GM12878 (cell line): ENCODE measurements around the gene NUP93. TPM values are rescaled to one million over a fixed set of nuclear protein-coding genes. Genes with fewer than 3 reads are reported as not detected.

ENCODE experiments used
- ATAC-seq: fragments of 200-7000 bp; cut with Tn5 transposase; 3 replicates; pipeline ENCODE4 v1.9.1; 2020; ENCODE audit warnings: mild to moderate bottlenecking, moderate library complexity
- BruUV-seq: library from RNA; stranded (reverse); fragments of 400-500 nt; replicated peaks from 2 replicates; lab custom pipeline; 2021; lab: Mats Ljungman, UMichigan
- CTCF ChIA-PET: fragments of 300-600 bp; sonication (Branson Sonifier 250); formaldehyde crosslinking; extraction: SDS; loops from one replicate; lab custom pipeline; 2021; ENCODE audit warnings: inconsistent platforms; lab: Yijun Ruan, JAX
- POLR2A ChIA-PET: fragments of 350-600 bp; formaldehyde crosslinking; extraction: SDS; loops from one replicate; lab custom pipeline; 2021; ENCODE audit warnings: inconsistent platforms; lab: Charles Lee
- RAD21 ChIA-PET: fragments of 300-600 bp; sonication (Branson Sonifier 250); formaldehyde crosslinking; loops from one replicate; lab custom pipeline; 2023; ENCODE audit warnings: antibody characterized with exemption; ENCODE audit not compliant: unreplicated experiment; lab: Charles Lee
- SMC1A ChIA-PET: fragments of 300-600 bp; sonication (Branson Sonifier 250); formaldehyde crosslinking; loops from one replicate; lab custom pipeline; 2023; ENCODE audit not compliant: unreplicated experiment, uncharacterized antibody; lab: Charles Lee
- DNase-seq: peaks from one replicate; pipeline ENCODE4 v3.0.0-alpha.2; 2011; ENCODE audit warnings: low read depth, low spot score
- FAIRE-seq: peaks from 3 replicates; lab custom pipeline; 2011; peaks lifted over from hg19 to GRCh38; lab: Jason Lieb, UNC
- H2AFZ ChIP-seq: 2 replicates; pipeline ENCODE4 v1.6.0; 2011; ENCODE audit warnings: low read depth, low read length, control low read depth; ENCODE audit not compliant: control insufficient read depth
- H3K27ac ChIP-seq: 2 replicates; pipeline ENCODE4 v1.5.1; 2011; ENCODE audit warnings: control low read depth; ENCODE audit not compliant: control insufficient read depth, insufficient read depth
- H3K27me3 ChIP-seq, 2 experiments: replicated peaks in 1 of 2; 2 replicates each; pipeline versions ENCODE4 v1.6.0 to v1.6.1; 2011; ENCODE audit warnings: low read length in 1 of 2; ENCODE audit not compliant: control insufficient read depth in 2 of 2, insufficient read depth in 2 of 2
- H3K36me3 ChIP-seq, 2 experiments: 2 replicates each; pipeline ENCODE4 v1.5.1; 2011; ENCODE audit warnings: low read length in 1 of 2; ENCODE audit not compliant: control insufficient read depth in 2 of 2, insufficient read depth in 2 of 2
- H3K4me1 ChIP-seq: 2 replicates; pipeline ENCODE4 v1.6.1; 2011; ENCODE audit warnings: mild to moderate bottlenecking, low read length, moderate library complexity, mixed read lengths; ENCODE audit not compliant: control insufficient read depth, insufficient read depth
- H3K4me2 ChIP-seq: 2 replicates; pipeline ENCODE4 v1.6.0; 2011; ENCODE audit warnings: control low read depth; ENCODE audit not compliant: control insufficient read depth, insufficient read depth
- H3K4me3 ChIP-seq: fragments of 200-600 bp; sonication (generic); 2 replicates; pipeline ENCODE4 v1.5.1; 2016
- H3K79me2 ChIP-seq: 2 replicates; pipeline ENCODE4 v1.6.0; 2011; ENCODE audit warnings: low read length; ENCODE audit not compliant: control insufficient read depth, insufficient read depth
- H3K9ac ChIP-seq: 2 replicates; pipeline ENCODE4 v1.8.0; 2011; ENCODE audit warnings: low read length, control low read depth, mixed read lengths; ENCODE audit not compliant: control insufficient read depth, insufficient read depth
- H3K9me3 ChIP-seq: replicated peaks from 3 replicates; pipeline ENCODE4 v1.5.1; 2011; ENCODE audit warnings: mild to moderate bottlenecking, low read length; ENCODE audit not compliant: control insufficient read depth, insufficient read depth
- H4K20me1 ChIP-seq: 2 replicates; pipeline ENCODE4 v1.6.0; 2011; ENCODE audit not compliant: control insufficient read depth, insufficient read depth
- BMI1 ChIP-seq: fragments of 450-650 bp; IDR thresholded peaks from 2 replicates; pipeline ENCODE4 v1.6.1; 2016; ENCODE audit warnings: mild to moderate bottlenecking, moderate library complexity, borderline replicate concordance
- CREM ChIP-seq: IDR thresholded peaks from 2 replicates; pipeline ENCODE4 v1.6.1; 2014; ENCODE audit warnings: antibody characterized with exemption, low read depth
- EZH2 ChIP-seq: IDR thresholded peaks from 2 replicates; pipeline ENCODE4 v1.6.1; 2012; ENCODE audit warnings: low read depth, mild to moderate bottlenecking, control low read depth, inconsistent platforms, low read length, borderline replicate concordance; ENCODE audit not compliant: control insufficient read depth
- NR2C1 ChIP-seq: fragments of 450-650 bp; IDR thresholded peaks from 2 replicates; pipeline ENCODE4 v1.6.1; 2017; ENCODE audit warnings: antibody characterized with exemption, mild to moderate bottlenecking, moderate library complexity
- NRF1 ChIP-seq: conservative IDR thresholded peaks from 2 replicates; pipeline ENCODE4 v1.6.1; 2011; ENCODE audit warnings: mild to moderate bottlenecking, low read depth, low read length, improper control_type of control experiment
- RBBP5 ChIP-seq: fragments of 200-600 bp; sonication (generic); conservative IDR thresholded peaks from 2 replicates; pipeline ENCODE4 v1.6.1; 2016
- SREBF2 ChIP-seq: IDR thresholded peaks from 2 replicates; pipeline ENCODE4 v1.6.1; 2012; ENCODE audit warnings: mild to moderate bottlenecking, low read length
- WGBS: methylation state at CpG from one replicate; pipeline ENCODE4 v1.1.6; 2016; ENCODE audit warnings: low lambda C conversion rate; ENCODE audit not compliant: insufficient replicate concordance, insufficient coverage; ENCODE audit errors: missing lambda C conversion rate; 5-methylcytosine and 5-hydroxymethylcytosine counted together
- in situ Hi-C: fragments of 300-500 bp; cut with MboI; formaldehyde crosslinking; loops from 9 replicates; pipeline ENCODE4 v1.14.3; 2018; ENCODE audit warnings: mixed read lengths
- intact Hi-C: fragments of 100-400 bp; cut with micrococcal nuclease; formaldehyde crosslinking; loops from one replicate; pipeline ENCODE4 v1.14.2; 2022; ENCODE audit not compliant: unreplicated experiment
- polyA plus RNA-seq, 11 experiments: library from polyadenylated mRNA; depleted of rRNA in 4 of 11; unstranded in 6 of 11; stranded (reverse) in 5 of 11; fragments of >200 nt; fragmentation: Nextera tagmentation in 4 of 11; fragmentation: Illumina TruSeq in 1 of 11; extraction: Ambion mirVana in 4 of 11; extraction: Trizol in 1 of 11; gene quantifications; 1 replicate in 1 of 11; 2 replicates in 10 of 11; pipeline versions ENCODE4 v1.2.1 to v1.2.3, GENCODE V29; 2011 to 2016; ENCODE audit warnings: inconsistent platforms in 2 of 11, missing spikeins in 2 of 11, low read depth in 1 of 11
- total RNA-seq, 4 experiments: library from RNA; depleted of rRNA in 3 of 4; stranded (reverse); fragments of >200 nt in 3 of 4; fragmentation: Illumina TruSeq in 1 of 4; extraction: Trizol in 1 of 4; gene quantifications; 2 replicates each; pipeline versions ENCODE4 v1.2.1 to v1.2.3, GENCODE V29; 2013 to 2021
- TF ChIP-seq, protein P1 (sequence below), 3 experiments: IDR thresholded peaks in 2 of 3; conservative IDR thresholded peaks in 1 of 3; 2 replicates each; pipeline ENCODE4 v1.5.1; 2011; ENCODE audit warnings: low read depth in 3 of 3, low read length in 3 of 3, mild to moderate bottlenecking in 3 of 3, control low read depth in 2 of 3, moderate library complexity in 2 of 3, inconsistent platforms in 1 of 3, mixed read lengths in 1 of 3; ENCODE audit not compliant: control insufficient read depth in 2 of 3, insufficient read depth in 1 of 3; ENCODE audit errors: extremely low read depth in 1 of 3
- TF ChIP-seq, protein P2 (sequence below): fragments of 150-350 bp; IDR thresholded peaks from 2 replicates; pipeline ENCODE4 v1.6.1; 2014; ENCODE audit warnings: mild to moderate bottlenecking, low read depth, low read length
- TF ChIP-seq, protein P3 (sequence below): IDR thresholded peaks from 2 replicates; pipeline ENCODE4 v1.6.1; 2012; ENCODE audit warnings: low read depth, low read length, improper control_type of control experiment
- TF ChIP-seq, protein P4 (sequence below): fragments of 150-350 bp; IDR thresholded peaks from 2 replicates; pipeline ENCODE4 v1.6.1; 2016; ENCODE audit warnings: low read depth, low read length
- TF ChIP-seq, protein P5 (sequence below): fragments of 450-650 bp; IDR thresholded peaks from 2 replicates; pipeline ENCODE4 v1.6.1; 2017; ENCODE audit warnings: mild to moderate bottlenecking, low read depth, inconsistent platforms; ENCODE audit not compliant: poor library complexity, severe bottlenecking

The NUP93 gene
- total and polyA plus RNA-seq, 10 of the 15 experiments (the other 5 are each of a cell fraction or from before 2014, with no cell fraction given): 82.2 to 175 (median 101) TPM

DNA sequence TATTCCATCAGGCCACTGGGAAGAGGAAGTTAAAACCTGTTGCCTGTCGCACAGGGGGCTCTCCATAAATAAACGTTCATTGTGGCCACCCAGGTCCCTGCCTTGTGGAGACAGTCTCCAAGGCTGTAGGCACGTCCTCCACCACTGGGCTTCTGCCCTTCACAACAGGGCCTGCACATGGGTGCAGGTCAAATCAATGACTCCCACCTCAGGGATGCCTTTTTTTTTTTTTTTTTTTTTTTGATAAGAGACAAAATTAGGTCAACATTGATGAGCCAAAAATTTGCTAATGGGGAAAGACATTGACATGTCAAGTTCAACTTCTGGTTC lies 122.4 kb downstream of the NUP93 start (continued):
- TF ChIP-seq, protein P1, sequence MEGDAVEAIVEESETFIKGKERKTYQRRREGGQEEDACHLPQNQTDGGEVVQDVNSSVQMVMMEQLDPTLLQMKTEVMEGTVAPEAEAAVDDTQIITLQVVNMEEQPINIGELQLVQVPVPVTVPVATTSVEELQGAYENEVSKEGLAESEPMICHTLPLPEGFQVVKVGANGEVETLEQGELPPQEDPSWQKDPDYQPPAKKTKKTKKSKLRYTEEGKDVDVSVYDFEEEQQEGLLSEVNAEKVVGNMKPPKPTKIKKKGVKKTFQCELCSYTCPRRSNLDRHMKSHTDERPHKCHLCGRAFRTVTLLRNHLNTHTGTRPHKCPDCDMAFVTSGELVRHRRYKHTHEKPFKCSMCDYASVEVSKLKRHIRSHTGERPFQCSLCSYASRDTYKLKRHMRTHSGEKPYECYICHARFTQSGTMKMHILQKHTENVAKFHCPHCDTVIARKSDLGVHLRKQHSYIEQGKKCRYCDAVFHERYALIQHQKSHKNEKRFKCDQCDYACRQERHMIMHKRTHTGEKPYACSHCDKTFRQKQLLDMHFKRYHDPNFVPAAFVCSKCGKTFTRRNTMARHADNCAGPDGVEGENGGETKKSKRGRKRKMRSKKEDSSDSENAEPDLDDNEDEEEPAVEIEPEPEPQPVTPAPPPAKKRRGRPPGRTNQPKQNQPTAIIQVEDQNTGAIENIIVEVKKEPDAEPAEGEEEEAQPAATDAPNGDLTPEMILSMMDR (IDR thresholded peaks at IDR 0.05 in 2 of 3, conservative IDR thresholded peaks at IDR 0.05 in 1 of 3; ENCODE audit: control insufficient read depth in 2 of 3, extremely low read depth in 1 of 3, insufficient read depth in 1 of 3, low read depth in 3 of 3, low read length in 3 of 3): no peak
- TF ChIP-seq, protein P2, sequence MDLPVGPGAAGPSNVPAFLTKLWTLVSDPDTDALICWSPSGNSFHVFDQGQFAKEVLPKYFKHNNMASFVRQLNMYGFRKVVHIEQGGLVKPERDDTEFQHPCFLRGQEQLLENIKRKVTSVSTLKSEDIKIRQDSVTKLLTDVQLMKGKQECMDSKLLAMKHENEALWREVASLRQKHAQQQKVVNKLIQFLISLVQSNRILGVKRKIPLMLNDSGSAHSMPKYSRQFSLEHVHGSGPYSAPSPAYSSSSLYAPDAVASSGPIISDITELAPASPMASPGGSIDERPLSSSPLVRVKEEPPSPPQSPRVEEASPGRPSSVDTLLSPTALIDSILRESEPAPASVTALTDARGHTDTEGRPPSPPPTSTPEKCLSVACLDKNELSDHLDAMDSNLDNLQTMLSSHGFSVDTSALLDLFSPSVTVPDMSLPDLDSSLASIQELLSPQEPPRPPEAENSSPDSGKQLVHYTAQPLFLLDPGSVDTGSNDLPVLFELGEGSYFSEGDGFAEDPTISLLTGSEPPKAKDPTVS: no peak
- TF ChIP-seq, all 136 proteins: peak for 0

DNA sequence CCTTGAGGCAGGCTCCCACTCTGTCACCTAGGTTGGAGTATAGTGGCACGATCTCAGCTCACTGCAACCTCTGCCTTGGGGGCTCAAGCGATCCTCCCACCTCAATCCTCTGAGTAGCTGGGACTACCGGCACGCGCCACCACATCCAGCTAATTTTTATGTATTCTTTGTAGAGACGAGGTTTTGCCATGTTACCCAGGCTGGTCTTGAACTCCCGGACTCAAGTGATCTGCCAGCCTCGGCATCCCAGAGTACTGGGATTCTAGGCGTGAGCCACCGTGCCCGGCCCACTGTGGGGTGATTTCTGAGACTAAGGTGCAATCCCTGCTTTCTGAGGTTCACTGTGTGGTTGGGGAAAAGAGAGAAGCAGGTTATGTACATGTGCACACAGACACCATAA lies 123.0 kb downstream of the NUP93 start:
- Histone ChIP-seq H3K4me3 (no peak overlapping the region), H3K27ac (no peak overlapping the region), H3K79me2 (no peaks in the 10 kb centered on the region), H2AFZ (no peak overlapping the region), H3K4me2 (no peak overlapping the region), H3K9me3 (no peaks in the 10 kb centered on the region), H3K36me3 (no peaks in the 10 kb centered on the region), H3K27me3 (no peaks in the 10 kb centered on the region), H3K9ac (no peak overlapping the region), H4K20me1 (no peaks in the 10 kb centered on the region), H3K4me1 (peaks cover 3% of the 10 kb centered on the region; the same call in 1 of the 2 replicates)
- no peak for DNase-seq
- in situ Hi-C loops (no loop called here), intact Hi-C loops (no loop called here)
- SMC1A ChIA-PET: interaction anchor here (0.6 to 1.0 kb wide), 2 partner anchors 10 to 63 kb away, joined by 3 read pairs; no protein-coding TSS in a partner anchor
- BruUV-seq: no TSS peak
- RAD21 ChIA-PET: no interaction called here
- CTCF ChIA-PET: interaction anchor here (2.0 kb wide), 1 partner anchor 60 kb away, joined by 8 read pairs; no protein-coding TSS in a partner anchor
- no peak for ATAC-seq
- POLR2A ChIA-PET: no interaction called here
- 82% methylated on average over 11 of the region's 11 CpGs for whole genome bisulfite sequencing
- no peak for FAIRE-seq
- TF ChIP-seq EZH2 (no peak), CREM (no peak), RBBP5 (no peak), BMI1 (no peak), NR2C1 (no peak), NRF1 (no peak), SREBF2 (no peak)
- TF ChIP-seq, protein P3, sequence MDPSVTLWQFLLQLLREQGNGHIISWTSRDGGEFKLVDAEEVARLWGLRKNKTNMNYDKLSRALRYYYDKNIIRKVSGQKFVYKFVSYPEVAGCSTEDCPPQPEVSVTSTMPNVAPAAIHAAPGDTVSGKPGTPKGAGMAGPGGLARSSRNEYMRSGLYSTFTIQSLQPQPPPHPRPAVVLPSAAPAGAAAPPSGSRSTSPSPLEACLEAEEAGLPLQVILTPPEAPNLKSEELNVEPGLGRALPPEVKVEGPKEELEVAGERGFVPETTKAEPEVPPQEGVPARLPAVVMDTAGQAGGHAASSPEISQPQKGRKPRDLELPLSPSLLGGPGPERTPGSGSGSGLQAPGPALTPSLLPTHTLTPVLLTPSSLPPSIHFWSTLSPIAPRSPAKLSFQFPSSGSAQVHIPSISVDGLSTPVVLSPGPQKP: no peak
- TF ChIP-seq, protein P4, sequence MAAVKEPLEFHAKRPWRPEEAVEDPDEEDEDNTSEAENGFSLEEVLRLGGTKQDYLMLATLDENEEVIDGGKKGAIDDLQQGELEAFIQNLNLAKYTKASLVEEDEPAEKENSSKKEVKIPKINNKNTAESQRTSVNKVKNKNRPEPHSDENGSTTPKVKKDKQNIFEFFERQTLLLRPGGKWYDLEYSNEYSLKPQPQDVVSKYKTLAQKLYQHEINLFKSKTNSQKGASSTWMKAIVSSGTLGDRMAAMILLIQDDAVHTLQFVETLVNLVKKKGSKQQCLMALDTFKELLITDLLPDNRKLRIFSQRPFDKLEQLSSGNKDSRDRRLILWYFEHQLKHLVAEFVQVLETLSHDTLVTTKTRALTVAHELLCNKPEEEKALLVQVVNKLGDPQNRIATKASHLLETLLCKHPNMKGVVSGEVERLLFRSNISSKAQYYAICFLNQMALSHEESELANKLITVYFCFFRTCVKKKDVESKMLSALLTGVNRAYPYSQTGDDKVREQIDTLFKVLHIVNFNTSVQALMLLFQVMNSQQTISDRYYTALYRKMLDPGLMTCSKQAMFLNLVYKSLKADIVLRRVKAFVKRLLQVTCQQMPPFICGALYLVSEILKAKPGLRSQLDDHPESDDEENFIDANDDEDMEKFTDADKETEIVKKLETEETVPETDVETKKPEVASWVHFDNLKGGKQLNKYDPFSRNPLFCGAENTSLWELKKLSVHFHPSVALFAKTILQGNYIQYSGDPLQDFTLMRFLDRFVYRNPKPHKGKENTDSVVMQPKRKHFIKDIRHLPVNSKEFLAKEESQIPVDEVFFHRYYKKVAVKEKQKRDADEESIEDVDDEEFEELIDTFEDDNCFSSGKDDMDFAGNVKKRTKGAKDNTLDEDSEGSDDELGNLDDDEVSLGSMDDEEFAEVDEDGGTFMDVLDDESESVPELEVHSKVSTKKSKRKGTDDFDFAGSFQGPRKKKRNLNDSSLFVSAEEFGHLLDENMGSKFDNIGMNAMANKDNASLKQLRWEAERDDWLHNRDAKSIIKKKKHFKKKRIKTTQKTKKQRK: no peak
- TF ChIP-seq, protein P5, sequence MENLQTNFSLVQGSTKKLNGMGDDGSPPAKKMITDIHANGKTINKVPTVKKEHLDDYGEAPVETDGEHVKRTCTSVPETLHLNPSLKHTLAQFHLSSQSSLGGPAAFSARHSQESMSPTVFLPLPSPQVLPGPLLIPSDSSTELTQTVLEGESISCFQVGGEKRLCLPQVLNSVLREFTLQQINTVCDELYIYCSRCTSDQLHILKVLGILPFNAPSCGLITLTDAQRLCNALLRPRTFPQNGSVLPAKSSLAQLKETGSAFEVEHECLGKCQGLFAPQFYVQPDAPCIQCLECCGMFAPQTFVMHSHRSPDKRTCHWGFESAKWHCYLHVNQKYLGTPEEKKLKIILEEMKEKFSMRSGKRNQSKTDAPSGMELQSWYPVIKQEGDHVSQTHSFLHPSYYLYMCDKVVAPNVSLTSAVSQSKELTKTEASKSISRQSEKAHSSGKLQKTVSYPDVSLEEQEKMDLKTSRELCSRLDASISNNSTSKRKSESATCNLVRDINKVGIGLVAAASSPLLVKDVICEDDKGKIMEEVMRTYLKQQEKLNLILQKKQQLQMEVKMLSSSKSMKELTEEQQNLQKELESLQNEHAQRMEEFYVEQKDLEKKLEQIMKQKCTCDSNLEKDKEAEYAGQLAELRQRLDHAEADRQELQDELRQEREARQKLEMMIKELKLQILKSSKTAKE: no peak
